ENCODE measurements around the gene RNASE7.
A peak's percentile ranks its signal among the peaks of the same experiment; 100 is the strongest.
"Not testable (repeated sequence)": the region's sequence is repeated elsewhere in the genome, so short reads cannot be mapped to it uniquely, and the experiment has no call there.

The RNASE7 gene

GRCh38 chr14:21041676-21042433 is at the start of gene RNASE7:
Gene RNASE7, plus strand, starts transcription at chr14:21042362. Its CDS starts 631 bp downstream, at chr14:21042993.
- no peak for DNase-seq

- DNase-seq: no peak
Measured at GRCh38 chr14:20996521-20996920, 45.6 kb upstream of the RNASE7 start.

- no peak for DNase-seq
Measured at GRCh38 chr14:20997115-20997514, 45.0 kb upstream of the RNASE7 start.

GRCh38 chr14:20997564-20997963 is 44.6 kb upstream of the RNASE7 start:
- no peak for DNase-seq

GRCh38 chr14:20998139-20998538 is 44.0 kb upstream of the RNASE7 start:
- DNase-seq: no peak

GRCh38 chr14:20998674-20999366 is 43.3 kb upstream of the RNASE7 start, which contains the start of gene SLC39A2:
Gene SLC39A2, plus strand, starts transcription at chr14:20999293. Its CDS starts 154 bp downstream, at chr14:20999447.
- DNase-seq: no peak

GRCh38 chr14:20999591-20999990 is 42.6 kb upstream of the RNASE7 start:
- no peak for DNase-seq

- DNase-seq: no peak
Measured at GRCh38 chr14:21001218-21001617, 40.9 kb upstream of the RNASE7 start.

- DNase-seq: no peak
Measured at GRCh38 chr14:21003788-21004346, 38.3 kb upstream of the RNASE7 start.

- not testable (repeated sequence) for DNase-seq
Measured at GRCh38 chr14:21009721-21010120, 32.4 kb upstream of the RNASE7 start.

GRCh38 chr14:21011136-21011535 is 31.0 kb upstream of the RNASE7 start:
- DNase-seq: no peak

- DNase-seq: peak; percentile 59 to 75
Measured at GRCh38 chr14:21014761-21015190, 27.4 kb upstream of the RNASE7 start.

GRCh38 chr14:21015312-21015711 is 26.9 kb upstream of the RNASE7 start:
- DNase-seq: no peak

GRCh38 chr14:21016413-21017190 is 25.6 kb upstream of the RNASE7 start:
- DNase-seq: no peak

GRCh38 chr14:21017528-21018245 is 24.5 kb upstream of the RNASE7 start:
- no peak for DNase-seq

GRCh38 chr14:21018286-21018685 is 23.9 kb upstream of the RNASE7 start:
- no peak for DNase-seq

GRCh38 chr14:21018781-21019180 is 23.4 kb upstream of the RNASE7 start:
- no peak for DNase-seq

GRCh38 chr14:21019366-21019765 is 22.8 kb upstream of the RNASE7 start:
- no peak for DNase-seq

GRCh38 chr14:21020977-21021545 is 21.1 kb upstream of the RNASE7 start:
- DNase-seq: no peak

- no peak for DNase-seq
Measured at GRCh38 chr14:21022686-21023085, 19.5 kb upstream of the RNASE7 start.

GRCh38 chr14:21023174-21023573 is 19.0 kb upstream of the RNASE7 start:
- no peak for DNase-seq
